GM12892 (cell line): ENCODE results near the gene SBK1.

Experiments
- POLR2A ChIP-seq: IDR thresholded peaks from 2 replicates; pipeline ENCODE4 v1.6.1; 2011; ENCODE audit warnings: low read depth, low read length, control low read depth
- POLR2AphosphoS5 ChIP-seq: IDR thresholded peaks from 2 replicates; pipeline ENCODE4 v1.6.1; 2011; ENCODE audit warnings: low read depth, low read length, control low read depth
- TAF1 ChIP-seq: IDR thresholded peaks from 2 replicates; pipeline ENCODE4 v1.6.1; 2011; ENCODE audit warnings: low read depth, mild to moderate bottlenecking, control low read depth, low read length, borderline replicate concordance

DNA sequence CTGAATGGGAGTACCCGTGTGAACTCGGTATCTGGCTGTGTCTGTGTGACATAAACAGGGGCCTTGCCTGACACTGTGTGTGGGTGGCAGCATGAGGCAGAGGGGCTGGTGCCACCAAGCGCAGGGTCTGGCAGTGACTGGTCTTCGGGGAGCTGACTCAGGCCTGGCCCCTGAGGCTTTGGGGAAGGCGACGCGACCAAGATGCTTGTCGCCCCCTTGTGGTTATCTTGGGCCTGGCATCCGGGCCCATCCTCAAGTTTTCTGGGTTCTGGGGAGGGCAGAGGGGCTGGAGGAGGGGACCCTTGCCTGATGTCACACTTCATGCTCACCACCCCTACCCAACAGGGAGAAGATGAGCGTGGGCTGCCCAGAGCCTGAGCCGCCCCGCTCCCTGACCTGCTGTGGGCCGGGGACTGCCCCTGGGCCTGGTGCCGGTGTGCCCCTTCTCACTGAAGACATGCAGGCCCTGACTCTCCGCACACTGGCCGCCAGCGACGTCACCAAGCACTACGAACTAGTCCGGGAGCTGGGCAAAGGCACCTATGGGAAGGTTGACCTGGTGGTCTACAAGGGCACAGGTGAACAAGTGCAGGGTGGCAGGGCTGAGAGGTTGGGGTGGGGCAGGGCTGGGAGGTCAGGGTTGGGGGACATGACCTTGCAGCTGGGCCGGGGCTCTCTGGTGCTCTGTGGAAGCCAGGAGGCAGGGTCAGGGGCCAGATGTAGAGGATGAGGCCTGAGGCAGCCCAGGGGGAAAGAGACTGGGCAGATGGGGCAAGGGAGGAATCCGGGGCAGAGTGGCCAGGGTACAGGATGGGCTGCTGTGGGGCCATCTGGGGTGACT lies 24.9 kb downstream of the SBK1 start:
- TF ChIP-seq POLR2A = no peak
- no peak for TF ChIP-seq POLR2AphosphoS5
- no peak for TF ChIP-seq TAF1
